PFSK-1 (cell line): ENCODE results near the gene PAFAH1B2.

Source experiments
- FOXP2 ChIP-seq: optimal IDR thresholded peaks from 2 replicates; pipeline ENCODE3; 2011; ENCODE audit warnings: borderline replicate concordance, control low read depth, inconsistent platforms; ENCODE audit not compliant: insufficient read depth; ENCODE audit errors: extremely low read length, extremely low read depth
- POLR2AphosphoS5 ChIP-seq: IDR thresholded peaks from 2 replicates; pipeline ENCODE4 v1.6.1; 2012; ENCODE audit warnings: low read depth, mild to moderate bottlenecking, control low read depth, low read length, moderate library complexity
- SIN3A ChIP-seq: IDR thresholded peaks from 2 replicates; pipeline ENCODE4 v1.6.1; 2012; ENCODE audit warnings: mild to moderate bottlenecking, low read length, moderate library complexity, borderline replicate concordance; ENCODE audit not compliant: insufficient read depth
- TAF1 ChIP-seq: IDR thresholded peaks from 2 replicates; pipeline ENCODE4 v1.6.1; 2012; ENCODE audit warnings: low read length, control low read depth, borderline replicate concordance; ENCODE audit not compliant: insufficient read depth
- TF ChIP-seq, protein P1 (sequence below), 2 experiments: IDR thresholded peaks; 2 replicates each; pipeline versions ENCODE4 v1.6.1 to v1.8.0; 2011 to 2012; ENCODE audit warnings: low read depth in 2 of 2, low read length in 2 of 2, control low read depth in 1 of 2, inconsistent platforms in 1 of 2, mild to moderate bottlenecking in 1 of 2, moderate library complexity in 1 of 2; ENCODE audit not compliant: insufficient read depth in 1 of 2

PAFAH1B2 gene

GRCh38 chr11:117194267-117194666 lies 50.2 kb downstream of the PAFAH1B2 start:
- TF ChIP-seq FOXP2 (no peak), SIN3A (no peak), TAF1 (no peak), POLR2AphosphoS5 (no peak)
- TF ChIP-seq, protein P1, sequence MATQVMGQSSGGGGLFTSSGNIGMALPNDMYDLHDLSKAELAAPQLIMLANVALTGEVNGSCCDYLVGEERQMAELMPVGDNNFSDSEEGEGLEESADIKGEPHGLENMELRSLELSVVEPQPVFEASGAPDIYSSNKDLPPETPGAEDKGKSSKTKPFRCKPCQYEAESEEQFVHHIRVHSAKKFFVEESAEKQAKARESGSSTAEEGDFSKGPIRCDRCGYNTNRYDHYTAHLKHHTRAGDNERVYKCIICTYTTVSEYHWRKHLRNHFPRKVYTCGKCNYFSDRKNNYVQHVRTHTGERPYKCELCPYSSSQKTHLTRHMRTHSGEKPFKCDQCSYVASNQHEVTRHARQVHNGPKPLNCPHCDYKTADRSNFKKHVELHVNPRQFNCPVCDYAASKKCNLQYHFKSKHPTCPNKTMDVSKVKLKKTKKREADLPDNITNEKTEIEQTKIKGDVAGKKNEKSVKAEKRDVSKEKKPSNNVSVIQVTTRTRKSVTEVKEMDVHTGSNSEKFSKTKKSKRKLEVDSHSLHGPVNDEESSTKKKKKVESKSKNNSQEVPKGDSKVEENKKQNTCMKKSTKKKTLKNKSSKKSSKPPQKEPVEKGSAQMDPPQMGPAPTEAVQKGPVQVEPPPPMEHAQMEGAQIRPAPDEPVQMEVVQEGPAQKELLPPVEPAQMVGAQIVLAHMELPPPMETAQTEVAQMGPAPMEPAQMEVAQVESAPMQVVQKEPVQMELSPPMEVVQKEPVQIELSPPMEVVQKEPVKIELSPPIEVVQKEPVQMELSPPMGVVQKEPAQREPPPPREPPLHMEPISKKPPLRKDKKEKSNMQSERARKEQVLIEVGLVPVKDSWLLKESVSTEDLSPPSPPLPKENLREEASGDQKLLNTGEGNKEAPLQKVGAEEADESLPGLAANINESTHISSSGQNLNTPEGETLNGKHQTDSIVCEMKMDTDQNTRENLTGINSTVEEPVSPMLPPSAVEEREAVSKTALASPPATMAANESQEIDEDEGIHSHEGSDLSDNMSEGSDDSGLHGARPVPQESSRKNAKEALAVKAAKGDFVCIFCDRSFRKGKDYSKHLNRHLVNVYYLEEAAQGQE (IDR thresholded peaks at IDR 0.05; ENCODE audit: insufficient read depth in 1 of 2, low read depth in 2 of 2, low read length in 2 of 2): no peak

DNA sequence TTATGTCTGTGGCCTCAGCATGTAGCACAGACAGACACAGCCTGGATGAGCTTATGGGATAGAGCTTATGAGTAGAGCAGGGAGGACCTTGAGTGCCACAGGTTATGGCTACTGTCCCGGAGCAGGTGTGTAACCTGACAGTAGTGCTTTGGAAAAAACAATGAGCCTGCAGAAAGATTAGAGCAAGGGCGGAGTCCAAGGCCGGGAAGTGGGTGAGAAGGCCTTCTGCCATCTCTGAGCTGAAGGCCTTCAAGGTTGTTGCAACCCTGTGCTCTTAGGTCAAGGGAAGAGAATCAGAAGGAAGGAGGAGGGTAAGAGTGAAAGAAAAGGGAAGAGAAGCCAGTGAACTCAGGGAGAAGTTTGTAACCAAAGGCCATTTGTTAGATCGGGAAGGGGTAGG lies 51.2 kb downstream of the PAFAH1B2 start:
- TF ChIP-seq, protein P1 (IDR thresholded peaks at IDR 0.05; ENCODE audit: insufficient read depth in 1 of 2, low read depth in 2 of 2, low read length in 2 of 2): no peak
- TF ChIP-seq FOXP2 (no peak), POLR2AphosphoS5 (no peak), TAF1 (no peak), SIN3A (no peak)

DNA sequence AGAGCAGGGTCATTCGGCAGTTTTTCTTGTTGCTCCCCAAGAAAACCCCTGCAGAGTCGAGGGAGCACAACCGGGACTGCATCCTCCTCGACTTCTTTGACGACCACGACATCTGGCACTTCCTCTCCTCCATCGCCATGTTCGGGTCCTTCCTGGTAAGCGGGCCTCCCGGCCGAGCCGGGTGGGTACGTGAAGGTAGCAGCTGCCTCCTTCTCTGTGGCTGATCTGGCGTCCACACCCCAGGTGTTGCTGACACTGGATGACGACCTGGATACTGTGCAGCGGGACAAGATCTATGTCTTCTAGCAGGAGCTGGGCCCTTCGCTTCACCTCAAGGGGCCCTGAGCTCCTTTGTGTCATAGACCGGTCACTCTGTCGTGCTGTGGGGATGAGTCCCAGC lies 51.7 kb downstream of the PAFAH1B2 start:
- TF ChIP-seq FOXP2: no peak
- no peak for TF ChIP-seq TAF1
- no peak for TF ChIP-seq POLR2AphosphoS5
- TF ChIP-seq, protein P1 (IDR thresholded peaks at IDR 0.05; ENCODE audit: insufficient read depth in 1 of 2, low read depth in 2 of 2, low read length in 2 of 2): no peak
- no peak for TF ChIP-seq SIN3A

GRCh38 chr11:117197006-117197405 lies 52.9 kb downstream of the PAFAH1B2 start:
- TF ChIP-seq FOXP2 (no peak), SIN3A (no peak), TAF1 (no peak), POLR2AphosphoS5 (no peak)
- TF ChIP-seq, protein P1 (IDR thresholded peaks at IDR 0.05; ENCODE audit: insufficient read depth in 1 of 2, low read depth in 2 of 2, low read length in 2 of 2): no peak
